VCaP (cell line): ENCODE results near the gene EDEM1.

Experiments
- H3K27ac ChIP-seq: fragments of 450-650 bp; 2 replicates; pipeline ENCODE4 v1.5.1; 2017
- CTCF ChIP-seq: fragments of 450-650 bp; conservative IDR thresholded peaks from 2 replicates; pipeline ENCODE4 v1.5.1; 2017; ENCODE audit warnings: mild to moderate bottlenecking, moderate library complexity

The EDEM1 gene

GRCh38 chr3:5264896-5265770, 77.6 kb downstream of the EDEM1 start:
- peak overlapping the region; percentile 84 for H3K27ac ChIP-seq
- TF ChIP-seq CTCF, result no peak

GRCh38 chr3:5267252-5267651, 79.7 kb downstream of the EDEM1 start:
- no peak for TF ChIP-seq CTCF
- H3K27ac ChIP-seq, result peak overlapping the region; percentile 84; the same call in 1 of the 2 replicates

DNA sequence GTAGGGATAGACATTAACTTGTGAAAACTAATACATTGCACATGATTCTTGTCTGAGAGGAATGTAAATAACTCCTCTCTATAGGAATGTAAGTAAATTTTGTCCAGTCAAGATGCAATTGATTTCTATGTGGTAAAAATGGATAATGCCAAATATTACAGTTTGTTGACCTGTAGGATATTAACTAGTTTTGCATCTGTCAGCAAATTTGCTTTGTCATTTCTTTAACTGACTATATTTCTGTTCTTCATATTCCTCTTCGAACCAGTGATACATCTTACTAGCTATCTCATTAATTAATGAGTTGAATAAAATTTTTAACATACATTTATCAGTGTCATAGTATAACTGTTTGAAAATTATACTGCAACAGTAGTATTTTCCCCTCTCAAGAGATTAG, 80.4 kb downstream of the EDEM1 start:
- TF ChIP-seq CTCF, result no peak
- no peak overlapping the region for H3K27ac ChIP-seq
